ENCODE data around the gene TLE1. TPM values are rescaled to one million over a fixed set of nuclear protein-coding genes. Genes with fewer than 3 reads are reported as not detected.
A peak's percentile ranks its signal among the peaks of the same experiment; 100 is the strongest.

Gene TLE1
- total and polyA plus RNA-seq, 2 experiments from 2014 or later = 100 to 117 TPM

- no peaks in the 10 kb centered on the region for H3K9me3 ChIP-seq (ENCODE audit: low read depth)
- 72% methylated on average over 3 of the region's 4 CpGs for WGBS (ENCODE audit: low lambda C conversion rate, missing lambda C conversion rate)
- peak overlapping the region; percentile 71 for H3K27ac ChIP-seq
These were observed 124.2 kb downstream of the TLE1 start for GRCh38 chr9:81565144-81565543.

GRCh38 chr9:81564632-81565031 lies 124.7 kb downstream of the TLE1 start:
- Histone ChIP-seq H3K79me2 (no peaks in the 10 kb centered on the region), H3K4me2 (no peak overlapping the region), H3K4me3 (no peak overlapping the region), H3K27me3 (no peaks in the 10 kb centered on the region), H3K36me3 (replicated peaks; ENCODE audit: insufficient read depth, low read depth) (no peaks in the 10 kb centered on the region), H3K9me3 (ENCODE audit: low read depth) (no peaks in the 10 kb centered on the region), H3K9me2 (replicated peaks; ENCODE audit: insufficient read depth) (no peaks in the 10 kb centered on the region), H3K27ac (no peak overlapping the region), H4K20me1 (ENCODE audit: insufficient read depth, poor library complexity, severe bottlenecking) (no peaks in the 10 kb centered on the region), H3K4me1 (ENCODE audit: insufficient read depth) (peaks cover 17% of the 10 kb centered on the region), H2AFZ (no peak overlapping the region)
- TF ChIP-seq CTCF (IDR thresholded peaks at IDR 0.05; ENCODE audit: poor library complexity) (no peak), EZH2phosphoT487 (IDR thresholded peaks at IDR 0.05; ENCODE audit: low read depth, severe bottlenecking, unreplicated experiment) (no peak), EZH2 (IDR thresholded peaks at IDR 0.05; ENCODE audit: borderline replicate concordance) (no peak)
- DNase-seq (ENCODE audit: low spot score) = no peak
- 91% methylated on average over 5 of the region's 5 CpGs for WGBS (ENCODE audit: low lambda C conversion rate, missing lambda C conversion rate)

More at GRCh38 chr9:81565144-81565543, 124.2 kb downstream of the TLE1 start:
- no peaks in the 10 kb centered on the region for H3K79me2 ChIP-seq
- TF ChIP-seq EZH2 (IDR thresholded peaks at IDR 0.05; ENCODE audit: borderline replicate concordance) (no peak), CTCF (IDR thresholded peaks at IDR 0.05; ENCODE audit: poor library complexity) (no peak), EZH2phosphoT487 (IDR thresholded peaks at IDR 0.05; ENCODE audit: low read depth, severe bottlenecking, unreplicated experiment) (no peak)
- H2AFZ ChIP-seq = no peak overlapping the region
- peak; percentile 56 for DNase-seq (ENCODE audit: low spot score)
- H3K36me3 ChIP-seq (replicated peaks; ENCODE audit: insufficient read depth, low read depth) = no peaks in the 10 kb centered on the region
- peaks cover 12% of the 10 kb centered on the region for H3K4me1 ChIP-seq (ENCODE audit: insufficient read depth)
- no peak overlapping the region for H3K4me2 ChIP-seq
- H3K9me2 ChIP-seq (replicated peaks; ENCODE audit: insufficient read depth) = no peaks in the 10 kb centered on the region
- H4K20me1 ChIP-seq (ENCODE audit: insufficient read depth, poor library complexity, severe bottlenecking) = no peaks in the 10 kb centered on the region
- H3K4me3 ChIP-seq = no peak overlapping the region
- H3K27me3 ChIP-seq = no peaks in the 10 kb centered on the region

GRCh38 chr9:81563739-81564138 lies 125.6 kb downstream of the TLE1 start:
- TF ChIP-seq CTCF (IDR thresholded peaks at IDR 0.05; ENCODE audit: poor library complexity) = no peak
- no peak for TF ChIP-seq EZH2phosphoT487 (IDR thresholded peaks at IDR 0.05; ENCODE audit: low read depth, severe bottlenecking, unreplicated experiment)
- no peak for TF ChIP-seq EZH2 (IDR thresholded peaks at IDR 0.05; ENCODE audit: borderline replicate concordance)

GRCh38 chr9:81563020-81563407 lies 126.3 kb downstream of the TLE1 start:
- WGBS (ENCODE audit: low lambda C conversion rate, missing lambda C conversion rate) = 92% methylated on average over 4 of the region's 4 CpGs
- no peak overlapping the region for H3K4me2 ChIP-seq
- TF ChIP-seq EZH2 (IDR thresholded peaks at IDR 0.05; ENCODE audit: borderline replicate concordance) = no peak
- TF ChIP-seq EZH2phosphoT487 (IDR thresholded peaks at IDR 0.05; ENCODE audit: low read depth, severe bottlenecking, unreplicated experiment) = no peak
- no peak for TF ChIP-seq CTCF (IDR thresholded peaks at IDR 0.05; ENCODE audit: poor library complexity)

More at GRCh38 chr9:81563739-81564138, 125.6 kb downstream of the TLE1 start:
- H3K27me3 ChIP-seq = no peaks in the 10 kb centered on the region
- no peak overlapping the region for H3K4me3 ChIP-seq
- 90% methylated on average over 2 of the region's 2 CpGs for WGBS (ENCODE audit: low lambda C conversion rate, missing lambda C conversion rate)
- H4K20me1 ChIP-seq (ENCODE audit: insufficient read depth, poor library complexity, severe bottlenecking) = no peaks in the 10 kb centered on the region
- H3K9me3 ChIP-seq (ENCODE audit: low read depth) = no peaks in the 10 kb centered on the region
- no peak overlapping the region for H2AFZ ChIP-seq
- H3K4me1 ChIP-seq (ENCODE audit: insufficient read depth) = peaks cover 25% of the 10 kb centered on the region
- no peaks in the 10 kb centered on the region for H3K36me3 ChIP-seq (replicated peaks; ENCODE audit: insufficient read depth, low read depth)
- no peaks in the 10 kb centered on the region for H3K9me2 ChIP-seq (replicated peaks; ENCODE audit: insufficient read depth)
- H3K4me2 ChIP-seq = no peak overlapping the region
- H3K27ac ChIP-seq = no peak overlapping the region
- H3K79me2 ChIP-seq = no peaks in the 10 kb centered on the region
- DNase-seq (ENCODE audit: low spot score) = no peak

More at GRCh38 chr9:81563020-81563407, 126.3 kb downstream of the TLE1 start:
- Histone ChIP-seq H4K20me1 (ENCODE audit: insufficient read depth, poor library complexity, severe bottlenecking) (no peaks in the 10 kb centered on the region), H3K4me3 (no peak overlapping the region), H3K9me2 (replicated peaks; ENCODE audit: insufficient read depth) (no peaks in the 10 kb centered on the region), H3K27me3 (no peaks in the 10 kb centered on the region), H3K36me3 (replicated peaks; ENCODE audit: insufficient read depth, low read depth) (no peaks in the 10 kb centered on the region), H3K79me2 (no peaks in the 10 kb centered on the region), H3K9me3 (ENCODE audit: low read depth) (no peaks in the 10 kb centered on the region), H3K27ac (peak overlapping the region; percentile 20), H3K4me1 (ENCODE audit: insufficient read depth) (peaks cover 31% of the 10 kb centered on the region), H2AFZ (no peak overlapping the region)
- no peak for DNase-seq (ENCODE audit: low spot score)

Data from hepatocyte (in vitro differentiated cells).